GM12892 (cell line): Measurements from ENCODE around the gene MRPL4.

Source experiments
- POLR2A ChIP-seq: IDR thresholded peaks from 2 replicates; pipeline ENCODE4 v1.6.1; 2011; ENCODE audit warnings: low read depth, low read length, control low read depth
- POLR2AphosphoS5 ChIP-seq: IDR thresholded peaks from 2 replicates; pipeline ENCODE4 v1.6.1; 2011; ENCODE audit warnings: low read depth, low read length, control low read depth
- TAF1 ChIP-seq: IDR thresholded peaks from 2 replicates; pipeline ENCODE4 v1.6.1; 2011; ENCODE audit warnings: low read depth, mild to moderate bottlenecking, control low read depth, low read length, borderline replicate concordance

- TF ChIP-seq POLR2A: no peak
- no peak for TF ChIP-seq TAF1
- no peak for TF ChIP-seq POLR2AphosphoS5
These were observed 13.7 kb upstream of the MRPL4 start for GRCh38 chr19:10238172-10238783.
